ENCODE data around the gene AATF. TPM values are rescaled to one million over a fixed set of nuclear protein-coding genes. Genes with fewer than 3 reads are reported as not detected.

Gene AATF
- total RNA-seq, 1 experiment from 2014 or later = 61.0 TPM

DNA sequence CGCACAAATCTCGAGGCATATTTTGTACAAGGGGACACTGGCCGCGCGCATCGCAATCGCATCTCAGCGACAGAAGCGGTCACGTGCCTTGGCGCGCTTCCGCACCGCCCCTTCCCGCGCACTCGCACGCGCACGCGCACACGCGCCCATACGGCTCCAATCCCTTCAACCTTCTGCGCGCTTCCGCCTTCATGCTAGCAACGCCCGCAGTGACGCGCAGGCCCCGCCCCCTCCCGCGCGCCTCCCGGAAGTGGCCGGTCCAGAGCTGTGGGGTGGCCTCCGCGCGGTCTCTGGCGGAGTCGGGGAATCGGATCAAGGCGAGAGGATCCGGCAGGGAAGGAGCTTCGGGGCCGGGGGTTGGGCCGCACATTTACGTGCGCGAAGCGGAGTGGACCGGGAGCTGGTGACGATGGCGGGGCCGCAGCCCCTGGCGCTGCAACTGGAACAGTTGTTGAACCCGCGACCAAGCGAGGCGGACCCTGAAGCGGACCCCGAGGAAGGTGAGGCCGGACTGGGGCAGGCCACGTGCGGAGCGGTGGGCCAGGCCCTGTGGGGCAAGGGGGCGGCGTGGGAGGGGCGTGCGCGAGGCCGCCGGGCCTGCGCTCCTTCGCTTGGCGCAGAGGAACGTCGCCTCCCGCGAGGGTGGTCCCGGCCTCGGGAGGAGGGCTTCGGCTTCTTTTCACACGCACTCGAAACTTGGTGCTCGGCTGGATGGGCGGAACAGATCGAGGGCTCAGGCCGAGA is at the start of gene AATF (continued):
- peak; percentile 58; the same call in 1 of the 2 replicates for TF ChIP-seq ZNF263 (CRISPR knock-in tag; IDR thresholded peaks at IDR 0.05; ENCODE audit: low read depth)
- TF ChIP-seq, protein P1, sequence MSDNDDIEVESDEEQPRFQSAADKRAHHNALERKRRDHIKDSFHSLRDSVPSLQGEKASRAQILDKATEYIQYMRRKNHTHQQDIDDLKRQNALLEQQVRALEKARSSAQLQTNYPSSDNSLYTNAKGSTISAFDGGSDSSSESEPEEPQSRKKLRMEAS (CRISPR knock-in tag; IDR thresholded peaks at IDR 0.05) = peak; percentile 99
- TF ChIP-seq, protein P2, sequence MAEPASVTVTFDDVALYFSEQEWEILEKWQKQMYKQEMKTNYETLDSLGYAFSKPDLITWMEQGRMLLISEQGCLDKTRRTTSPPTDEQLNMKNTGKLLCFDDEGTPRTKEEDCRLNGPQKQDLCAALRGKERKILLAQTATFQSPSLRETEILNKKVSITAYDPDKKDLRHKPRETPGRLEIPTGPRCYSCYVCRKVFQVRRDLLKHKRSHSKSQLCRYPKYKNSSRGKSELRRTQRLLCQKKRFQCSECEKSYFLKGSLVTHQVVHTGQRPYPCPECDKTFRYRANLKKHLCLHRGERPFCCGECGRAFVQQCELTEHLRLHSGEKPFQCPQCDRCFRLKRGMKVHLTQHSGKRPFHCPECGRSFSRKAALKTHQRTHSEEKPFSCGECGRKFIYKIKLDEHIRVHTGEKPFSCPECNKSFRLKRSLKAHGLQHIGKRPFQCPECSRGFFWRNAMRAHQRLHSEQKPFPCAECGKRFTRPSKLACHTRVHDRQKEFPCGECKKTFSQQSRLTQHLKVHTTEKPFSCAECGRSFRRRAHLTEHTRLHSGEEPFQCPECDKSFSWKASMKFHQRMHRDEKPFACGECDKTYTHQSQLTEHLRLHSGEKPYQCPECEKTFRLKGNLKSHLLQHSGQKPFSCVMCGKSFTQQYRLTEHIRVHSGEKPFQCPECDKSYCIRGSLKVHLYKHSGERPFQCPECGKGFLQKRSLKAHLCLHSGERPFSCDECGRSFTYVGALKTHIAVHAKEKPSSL (CRISPR knock-in tag; conservative IDR thresholded peaks at IDR 0.05) = no peak
- TF ChIP-seq, protein P3, sequence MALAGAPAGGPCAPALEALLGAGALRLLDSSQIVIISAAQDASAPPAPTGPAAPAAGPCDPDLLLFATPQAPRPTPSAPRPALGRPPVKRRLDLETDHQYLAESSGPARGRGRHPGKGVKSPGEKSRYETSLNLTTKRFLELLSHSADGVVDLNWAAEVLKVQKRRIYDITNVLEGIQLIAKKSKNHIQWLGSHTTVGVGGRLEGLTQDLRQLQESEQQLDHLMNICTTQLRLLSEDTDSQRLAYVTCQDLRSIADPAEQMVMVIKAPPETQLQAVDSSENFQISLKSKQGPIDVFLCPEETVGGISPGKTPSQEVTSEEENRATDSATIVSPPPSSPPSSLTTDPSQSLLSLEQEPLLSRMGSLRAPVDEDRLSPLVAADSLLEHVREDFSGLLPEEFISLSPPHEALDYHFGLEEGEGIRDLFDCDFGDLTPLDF (CRISPR knock-in tag; IDR thresholded peaks at IDR 0.05) = peak; percentile 89
- no peak for TF ChIP-seq ZNF416 (CRISPR knock-in tag; IDR thresholded peaks at IDR 0.05)

DNA sequence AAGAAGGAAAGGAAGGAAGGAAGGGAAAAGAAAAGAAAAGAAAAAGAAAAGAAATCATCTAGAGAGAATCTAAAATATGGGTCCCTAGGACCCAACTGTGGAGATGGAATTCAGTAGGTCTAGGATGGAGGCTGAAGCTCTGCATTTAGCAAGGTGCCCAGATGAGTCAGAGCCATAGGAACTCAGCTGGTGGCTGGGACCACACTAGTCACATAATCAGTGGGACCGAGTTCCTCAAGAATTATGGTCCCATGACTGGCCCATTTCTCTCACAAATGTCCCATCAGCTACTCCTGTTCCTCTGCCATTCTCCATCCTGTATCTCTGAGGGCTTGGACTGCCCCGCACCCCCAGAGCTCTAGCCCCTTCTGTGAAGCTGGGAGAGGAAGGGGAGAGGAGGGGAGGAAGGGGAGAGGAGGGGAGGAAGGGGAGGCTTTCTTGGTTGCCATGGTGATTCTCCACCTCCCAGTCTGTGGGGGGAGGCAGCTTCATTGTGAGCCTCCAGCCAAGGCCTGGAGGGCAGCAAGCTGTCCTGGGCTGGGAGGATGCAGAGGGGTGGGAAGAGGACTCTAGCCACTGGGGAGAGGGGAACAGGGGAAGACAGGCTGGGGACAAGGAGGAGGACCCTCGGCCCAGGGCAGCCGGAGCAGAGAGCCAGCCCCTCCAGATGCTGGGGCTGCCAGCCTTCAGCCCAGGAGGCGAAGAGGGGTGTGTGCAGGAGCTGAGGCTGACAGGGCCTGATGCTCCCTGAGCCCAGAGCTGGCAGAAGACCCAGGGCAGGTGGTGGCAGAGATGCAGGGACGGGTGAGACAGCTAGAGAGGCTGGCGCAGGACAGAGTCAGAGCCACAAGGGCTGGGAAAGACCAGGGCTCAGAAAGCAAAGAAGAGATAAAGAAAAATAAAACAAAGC is 49.2 kb upstream of the AATF start:
- ATAC-seq = no peak; the same call in 1 of the 2 replicates
- CTCF ChIA-PET = interaction anchor here (0.8 kb wide), 1 partner anchor 274 kb away, joined by 3 read pairs; no protein-coding TSS in a partner anchor
- no peak for DNase-seq (ENCODE audit: low spot score)

DNA sequence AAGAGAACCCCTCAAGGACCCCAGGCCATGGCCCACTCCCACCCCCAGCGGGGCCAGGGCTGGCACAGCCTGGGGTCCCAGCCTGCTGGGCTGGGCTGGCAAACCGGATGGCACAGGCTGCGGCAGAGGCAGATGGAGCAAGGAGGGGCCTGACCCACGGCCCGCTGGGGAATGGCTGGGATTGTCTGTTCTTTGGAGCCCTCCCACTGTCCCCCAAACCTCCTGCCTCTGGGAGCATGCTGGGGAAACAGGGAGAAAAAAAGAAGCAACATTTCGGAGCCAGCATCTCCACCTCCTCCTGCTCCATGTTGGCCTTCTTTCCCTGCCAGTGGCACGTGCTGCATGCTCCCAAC is 48.6 kb upstream of the AATF start:
- H3K27me3 Mint-ChIP-seq (ENCODE audit: low read depth) = no peaks in the 10 kb centered on the region
- DNase-seq (ENCODE audit: low spot score) (no peak), ATAC-seq (no peak)
- POLR2A ChIA-PET = no interaction called here
- CTCF ChIA-PET = no interaction called here
- peaks cover 16% of the 10 kb centered on the region for H3K4me1 Mint-ChIP-seq
- TF ChIP-seq TCF7 (CRISPR knock-in tag; IDR thresholded peaks at IDR 0.05; ENCODE audit: low read depth) (no peak), RELA (CRISPR knock-in tag; IDR thresholded peaks at IDR 0.05; ENCODE audit: borderline replicate concordance) (no peak), JAZF1 (CRISPR knock-in tag; IDR thresholded peaks at IDR 0.05) (no peak), NR3C1 (CRISPR knock-in tag; conservative IDR thresholded peaks at IDR 0.05; ENCODE audit: low read depth) (no peak), GABPB1 (CRISPR knock-in tag; IDR thresholded peaks at IDR 0.05) (no peak), ZNF121 (CRISPR knock-in tag; IDR thresholded peaks at IDR 0.05) (no peak)
- TF ChIP-seq, protein P4, sequence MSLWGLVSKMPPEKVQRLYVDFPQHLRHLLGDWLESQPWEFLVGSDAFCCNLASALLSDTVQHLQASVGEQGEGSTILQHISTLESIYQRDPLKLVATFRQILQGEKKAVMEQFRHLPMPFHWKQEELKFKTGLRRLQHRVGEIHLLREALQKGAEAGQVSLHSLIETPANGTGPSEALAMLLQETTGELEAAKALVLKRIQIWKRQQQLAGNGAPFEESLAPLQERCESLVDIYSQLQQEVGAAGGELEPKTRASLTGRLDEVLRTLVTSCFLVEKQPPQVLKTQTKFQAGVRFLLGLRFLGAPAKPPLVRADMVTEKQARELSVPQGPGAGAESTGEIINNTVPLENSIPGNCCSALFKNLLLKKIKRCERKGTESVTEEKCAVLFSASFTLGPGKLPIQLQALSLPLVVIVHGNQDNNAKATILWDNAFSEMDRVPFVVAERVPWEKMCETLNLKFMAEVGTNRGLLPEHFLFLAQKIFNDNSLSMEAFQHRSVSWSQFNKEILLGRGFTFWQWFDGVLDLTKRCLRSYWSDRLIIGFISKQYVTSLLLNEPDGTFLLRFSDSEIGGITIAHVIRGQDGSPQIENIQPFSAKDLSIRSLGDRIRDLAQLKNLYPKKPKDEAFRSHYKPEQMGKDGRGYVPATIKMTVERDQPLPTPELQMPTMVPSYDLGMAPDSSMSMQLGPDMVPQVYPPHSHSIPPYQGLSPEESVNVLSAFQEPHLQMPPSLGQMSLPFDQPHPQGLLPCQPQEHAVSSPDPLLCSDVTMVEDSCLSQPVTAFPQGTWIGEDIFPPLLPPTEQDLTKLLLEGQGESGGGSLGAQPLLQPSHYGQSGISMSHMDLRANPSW (CRISPR knock-in tag; conservative IDR thresholded peaks at IDR 0.05; ENCODE audit: low read depth) = no peak
- no peak overlapping the region for H3K27ac Mint-ChIP-seq
- H3K9me3 Mint-ChIP-seq = no peaks in the 10 kb centered on the region
- no peak overlapping the region for H3K4me3 Mint-ChIP-seq
- no peaks in the 10 kb centered on the region for H3K36me3 Mint-ChIP-seq

More for the DNA sequence above, 49.2 kb upstream of the AATF start:
- Mint-ChIP-seq H3K4me3 (no peak overlapping the region), H3K36me3 (no peaks in the 10 kb centered on the region), H3K4me1 (peaks cover 16% of the 10 kb centered on the region), H3K27ac (no peak overlapping the region), H3K9me3 (no peaks in the 10 kb centered on the region), H3K27me3 (ENCODE audit: low read depth) (no peaks in the 10 kb centered on the region)
- TF ChIP-seq, protein P5, sequence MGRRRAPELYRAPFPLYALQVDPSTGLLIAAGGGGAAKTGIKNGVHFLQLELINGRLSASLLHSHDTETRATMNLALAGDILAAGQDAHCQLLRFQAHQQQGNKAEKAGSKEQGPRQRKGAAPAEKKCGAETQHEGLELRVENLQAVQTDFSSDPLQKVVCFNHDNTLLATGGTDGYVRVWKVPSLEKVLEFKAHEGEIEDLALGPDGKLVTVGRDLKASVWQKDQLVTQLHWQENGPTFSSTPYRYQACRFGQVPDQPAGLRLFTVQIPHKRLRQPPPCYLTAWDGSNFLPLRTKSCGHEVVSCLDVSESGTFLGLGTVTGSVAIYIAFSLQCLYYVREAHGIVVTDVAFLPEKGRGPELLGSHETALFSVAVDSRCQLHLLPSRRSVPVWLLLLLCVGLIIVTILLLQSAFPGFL (CRISPR knock-in tag; IDR thresholded peaks at IDR 0.05; ENCODE audit: borderline replicate concordance) = no peak
- TF ChIP-seq MXD4 (CRISPR knock-in tag; IDR thresholded peaks at IDR 0.05; ENCODE audit: borderline replicate concordance) (no peak), FOXP1 (CRISPR knock-in tag; IDR thresholded peaks at IDR 0.05; ENCODE audit: borderline replicate concordance) (no peak), ZNF396 (CRISPR knock-in tag; IDR thresholded peaks at IDR 0.05; ENCODE audit: borderline replicate concordance) (no peak), ELF4 (CRISPR knock-in tag; IDR thresholded peaks at IDR 0.05; ENCODE audit: low read depth) (no peak), SP1 (CRISPR knock-in tag; conservative IDR thresholded peaks at IDR 0.05) (no peak), FOXK1 (CRISPR knock-in tag; IDR thresholded peaks at IDR 0.05) (no peak), ZNF121 (CRISPR knock-in tag; IDR thresholded peaks at IDR 0.05) (no peak)
- TF ChIP-seq, protein P6, sequence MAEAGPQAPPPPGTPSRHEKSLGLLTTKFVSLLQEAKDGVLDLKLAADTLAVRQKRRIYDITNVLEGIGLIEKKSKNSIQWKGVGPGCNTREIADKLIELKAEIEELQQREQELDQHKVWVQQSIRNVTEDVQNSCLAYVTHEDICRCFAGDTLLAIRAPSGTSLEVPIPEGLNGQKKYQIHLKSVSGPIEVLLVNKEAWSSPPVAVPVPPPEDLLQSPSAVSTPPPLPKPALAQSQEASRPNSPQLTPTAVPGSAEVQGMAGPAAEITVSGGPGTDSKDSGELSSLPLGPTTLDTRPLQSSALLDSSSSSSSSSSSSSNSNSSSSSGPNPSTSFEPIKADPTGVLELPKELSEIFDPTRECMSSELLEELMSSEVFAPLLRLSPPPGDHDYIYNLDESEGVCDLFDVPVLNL (CRISPR knock-in tag; IDR thresholded peaks at IDR 0.05; ENCODE audit: borderline replicate concordance, low read depth) = no peak
- TF ChIP-seq, protein P3 (CRISPR knock-in tag; IDR thresholded peaks at IDR 0.05) = no peak
- POLR2A ChIA-PET = interaction anchor here (0.6 kb wide), 1 partner anchor 559 kb away, joined by 3 read pairs; no protein-coding TSS in a partner anchor

All from WTC11 (cell line).